ENCODE data around the gene GPR158.
"Not testable (repeated sequence)": the region's sequence is repeated elsewhere in the genome, so short reads cannot be mapped to it uniquely, and the experiment has no call there.

The GPR158 gene

DNA sequence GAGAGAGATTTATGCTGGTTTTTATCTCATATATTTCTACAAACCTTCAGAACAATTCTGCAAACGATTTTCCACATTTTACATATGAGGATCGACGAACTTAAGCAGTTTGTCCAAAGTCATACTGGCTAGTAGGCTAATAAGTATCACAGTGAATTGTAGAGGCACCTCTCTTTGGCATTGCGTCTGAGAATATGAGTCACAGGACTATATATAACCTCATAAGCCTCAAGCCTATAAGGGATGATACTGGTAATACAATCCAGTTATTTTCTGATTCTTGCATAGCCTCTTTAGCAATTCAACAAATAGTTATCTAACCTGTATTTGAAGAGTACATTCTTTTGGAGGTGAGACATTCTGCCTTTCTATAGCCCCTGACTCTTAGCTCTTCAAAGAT lies 129.8 kb downstream of the GPR158 start:
- no peak for FAIRE-seq

DNA sequence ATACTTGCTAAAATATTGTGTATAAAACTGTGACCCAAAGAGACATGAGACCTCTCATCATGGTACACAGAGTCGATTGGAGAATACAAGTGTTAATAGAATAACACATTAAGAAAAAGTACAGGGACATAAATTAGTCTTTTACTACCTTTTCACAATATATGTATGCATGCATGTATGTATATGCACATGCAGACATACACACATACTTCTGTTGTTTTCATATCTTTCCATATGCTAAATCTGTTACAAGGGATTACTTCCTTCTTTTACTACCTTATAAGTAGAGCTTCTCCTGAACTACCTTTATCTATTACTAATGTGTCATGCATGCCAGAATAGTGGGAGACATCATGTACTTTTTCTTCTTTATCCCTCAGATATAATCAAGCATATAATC lies 131.6 kb downstream of the GPR158 start:
- FAIRE-seq = no peak

DNA sequence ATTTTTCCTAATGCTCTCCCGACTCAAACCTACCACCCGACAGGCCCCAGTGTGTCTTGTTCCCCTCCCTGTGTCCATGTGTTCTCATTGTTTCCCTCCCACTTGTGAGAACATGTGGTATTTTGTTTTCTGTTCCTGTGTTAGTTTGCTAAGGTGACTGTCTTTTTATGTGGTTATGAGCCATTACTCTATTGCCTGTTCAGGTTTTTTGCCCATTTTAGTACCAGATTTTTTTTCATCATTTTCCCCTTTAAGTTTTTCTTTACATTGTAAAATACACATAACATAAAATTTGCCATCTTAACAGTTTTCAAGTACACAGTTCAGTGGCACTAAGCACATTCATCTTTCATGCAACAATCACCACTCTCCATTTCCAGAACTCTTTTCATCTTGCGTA lies 133.5 kb downstream of the GPR158 start:
- no peak for FAIRE-seq

DNA sequence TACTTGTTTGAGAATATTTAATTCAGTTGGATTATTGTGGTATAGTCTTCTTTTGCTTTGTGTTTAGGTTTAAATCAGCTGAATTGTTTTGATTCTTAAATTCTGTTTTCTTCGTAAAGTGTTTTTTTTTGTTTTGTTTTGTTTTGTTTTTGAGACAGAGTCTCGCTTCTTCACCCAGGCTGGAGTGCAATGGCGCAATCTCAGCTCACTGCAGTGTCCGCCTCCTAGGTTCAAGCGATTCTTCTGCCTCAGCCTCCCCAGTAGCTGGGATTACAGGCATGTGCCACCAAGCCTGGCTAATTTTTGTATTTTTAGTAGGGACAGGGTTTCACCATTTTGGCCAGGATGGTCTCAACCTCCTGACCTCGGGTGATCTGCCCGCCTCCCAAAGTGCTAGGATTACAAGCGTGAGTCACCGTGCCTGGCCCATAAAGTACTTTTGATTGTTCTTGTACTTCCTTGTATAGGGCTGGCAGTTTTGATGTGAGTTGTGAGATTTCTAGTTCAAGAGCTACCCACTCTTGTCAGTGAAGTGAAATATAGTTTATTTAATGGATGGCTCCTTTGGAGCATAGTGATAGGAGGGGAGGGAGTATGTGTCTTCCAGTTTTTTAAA lies 142.9 kb downstream of the GPR158 start:
- FAIRE-seq = not testable (repeated sequence)

DNA sequence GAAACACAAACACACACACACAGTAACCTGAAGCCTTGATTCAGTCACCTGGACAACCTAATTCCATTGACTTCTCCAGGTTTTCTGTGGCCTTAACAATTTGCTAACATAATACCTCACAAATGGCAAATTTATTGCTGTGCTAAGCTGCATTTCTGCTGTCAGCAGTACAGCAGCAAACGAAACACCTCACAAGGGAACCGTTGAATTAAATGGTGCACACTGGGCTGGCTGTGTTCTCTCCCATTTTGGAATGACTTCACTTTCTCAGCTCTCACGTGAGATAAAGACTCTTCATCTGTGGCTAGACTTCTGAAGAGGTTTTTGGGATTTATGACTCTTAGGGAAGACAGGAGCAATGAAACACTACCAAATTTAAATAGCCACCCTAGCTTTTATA lies 152.5 kb downstream of the GPR158 start:
- FAIRE-seq = no peak

DNA sequence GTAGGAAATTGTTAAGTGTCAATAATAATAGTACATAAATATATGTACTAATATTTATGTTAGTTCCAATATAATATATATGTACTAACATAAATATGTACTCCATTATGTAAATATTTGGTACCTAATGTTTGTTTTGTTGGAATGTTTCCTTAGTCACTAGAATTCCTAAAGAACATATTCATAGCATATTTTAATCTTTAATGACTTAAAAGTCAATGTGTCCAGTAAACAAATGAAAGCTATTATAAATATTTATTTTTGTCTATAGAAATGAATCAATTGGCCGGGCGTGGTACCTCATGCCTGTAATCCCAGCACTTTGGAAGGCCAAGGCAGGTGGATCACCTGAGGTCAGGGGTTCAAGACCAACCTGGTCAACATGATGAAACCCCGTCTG lies 153.6 kb downstream of the GPR158 start:
- no peak for FAIRE-seq

DNA sequence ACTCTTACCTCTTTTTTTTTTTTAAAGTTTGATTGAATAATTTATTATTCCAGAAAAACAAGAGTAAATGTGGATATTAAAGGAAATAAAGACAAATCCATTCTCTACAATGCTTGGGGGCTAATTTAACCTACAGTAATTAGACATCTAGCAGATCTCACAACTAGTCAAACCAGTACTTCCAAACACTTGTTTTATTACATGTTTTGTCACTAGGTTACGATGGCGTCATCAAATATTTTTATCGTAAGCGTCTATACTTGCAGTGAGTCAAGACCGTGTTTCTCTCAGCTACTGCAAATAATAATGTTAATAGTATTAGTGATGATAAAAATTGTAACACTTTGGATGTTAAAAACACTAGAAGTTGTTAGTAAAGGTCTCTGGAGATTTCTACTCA lies 154.8 kb downstream of the GPR158 start:
- FAIRE-seq = not testable (repeated sequence)

DNA sequence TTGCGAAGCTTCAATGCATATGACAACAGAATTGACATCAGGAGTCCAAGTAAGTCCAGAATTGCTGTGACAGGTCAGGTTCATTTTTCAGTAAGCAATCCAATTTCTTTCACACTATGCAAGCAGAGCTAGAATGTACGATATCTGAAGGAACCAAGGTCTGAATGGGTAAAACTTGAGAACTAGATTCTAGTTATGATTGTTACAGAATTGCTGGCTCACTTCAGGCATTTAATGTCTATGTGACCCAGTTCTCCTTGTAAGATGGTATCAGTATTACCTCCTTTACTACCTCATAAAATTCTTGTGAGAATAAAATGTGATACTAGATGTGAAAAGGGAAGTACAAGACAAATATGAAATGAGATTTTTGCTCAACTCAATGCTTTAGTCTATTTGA lies 159.6 kb downstream of the GPR158 start:
- no peak for FAIRE-seq

DNA sequence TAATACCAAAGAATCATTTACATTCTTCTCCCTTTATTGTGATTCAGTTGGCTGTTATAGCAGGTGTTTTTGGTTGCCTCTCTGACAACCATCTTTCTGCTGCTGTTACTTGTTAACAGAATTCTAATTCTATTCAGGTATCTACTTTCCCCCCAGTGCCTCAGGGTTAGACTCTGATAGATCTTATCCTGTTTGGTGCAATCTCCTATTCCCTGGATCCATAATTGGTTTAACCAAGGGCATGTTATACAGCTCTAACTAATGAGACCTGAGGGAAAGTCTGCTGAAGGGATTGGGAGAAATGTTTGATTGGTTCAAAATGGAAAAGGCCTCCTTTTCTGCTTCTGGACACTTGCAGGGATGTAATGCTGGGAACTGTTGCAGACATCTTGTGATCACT lies 161.5 kb downstream of the GPR158 start:
- no peak for FAIRE-seq

DNA sequence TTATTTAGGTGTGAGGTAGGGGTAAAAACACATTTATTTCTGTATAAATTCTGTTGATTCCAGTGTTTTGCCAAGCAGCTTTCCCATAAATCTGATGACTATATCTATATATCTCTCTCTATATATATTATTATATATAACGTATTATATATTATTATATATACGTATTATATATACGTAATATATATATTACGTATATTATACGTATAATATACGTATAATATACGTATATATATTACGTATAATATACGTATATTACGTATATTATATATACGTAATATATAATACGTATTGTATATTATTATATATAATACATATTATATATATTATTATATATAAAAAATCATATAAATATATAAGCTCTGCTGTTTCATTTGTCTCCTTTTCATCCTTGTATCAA lies 163.5 kb downstream of the GPR158 start:
- peak; percentile 96 for FAIRE-seq

DNA sequence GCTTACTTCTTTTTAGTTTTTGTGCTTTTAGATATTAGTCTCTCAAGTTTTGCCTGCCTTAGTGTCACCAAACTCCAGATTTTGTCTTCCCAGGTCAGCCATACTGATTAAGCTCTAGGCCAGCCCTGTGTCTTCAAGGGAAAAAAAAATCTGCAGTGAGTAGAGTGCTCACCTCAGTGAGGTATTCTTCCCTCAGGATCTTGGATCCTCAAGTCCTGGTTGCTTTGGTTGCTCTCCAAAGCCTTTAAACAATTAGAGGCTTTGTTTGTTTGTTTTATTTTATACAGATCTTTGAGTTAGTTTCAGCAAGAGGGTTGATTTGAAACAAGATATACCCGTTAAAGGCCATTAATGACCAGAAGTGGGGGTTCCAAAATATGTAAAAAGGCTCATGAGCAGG lies 165.2 kb downstream of the GPR158 start:
- FAIRE-seq = no peak

DNA sequence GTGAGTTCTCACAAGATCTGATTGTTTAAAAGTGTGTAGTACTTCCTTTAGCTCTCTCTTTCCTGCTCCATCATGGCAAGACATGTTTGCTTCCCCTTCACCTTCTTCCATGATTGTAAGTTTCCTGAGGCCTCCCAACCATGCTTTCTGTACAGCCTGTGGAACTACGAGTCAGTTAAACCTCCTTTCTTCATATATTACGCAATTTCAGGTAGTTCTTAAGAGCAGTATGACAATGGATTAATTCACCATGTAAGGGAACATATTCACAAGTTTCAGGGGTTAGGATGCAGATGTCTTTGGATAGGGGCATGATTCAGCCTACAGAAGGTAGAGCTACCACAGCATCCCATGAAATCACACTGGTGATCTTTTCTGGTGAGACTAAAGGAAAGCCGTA lies 174.7 kb downstream of the GPR158 start:
- FAIRE-seq = no peak

DNA sequence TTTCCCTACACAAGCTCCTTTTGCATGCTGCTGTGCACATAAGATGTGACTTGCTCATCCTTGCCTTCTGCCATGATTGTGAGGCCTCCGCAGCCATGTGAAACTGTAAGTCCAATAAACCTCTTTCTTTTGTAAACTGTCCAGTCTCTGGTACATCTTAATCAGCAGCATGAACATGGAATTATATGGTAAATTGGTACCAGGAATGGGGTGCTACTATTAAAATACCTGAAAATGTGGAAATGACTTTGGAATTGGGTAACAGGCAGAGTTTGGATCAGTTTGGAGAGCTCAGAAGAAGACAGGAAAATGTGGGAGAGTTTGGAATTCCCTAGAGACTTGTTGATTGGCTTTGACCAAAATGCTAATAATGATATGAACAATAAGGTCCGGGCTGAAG lies 181.8 kb downstream of the GPR158 start:
- FAIRE-seq = no peak

DNA sequence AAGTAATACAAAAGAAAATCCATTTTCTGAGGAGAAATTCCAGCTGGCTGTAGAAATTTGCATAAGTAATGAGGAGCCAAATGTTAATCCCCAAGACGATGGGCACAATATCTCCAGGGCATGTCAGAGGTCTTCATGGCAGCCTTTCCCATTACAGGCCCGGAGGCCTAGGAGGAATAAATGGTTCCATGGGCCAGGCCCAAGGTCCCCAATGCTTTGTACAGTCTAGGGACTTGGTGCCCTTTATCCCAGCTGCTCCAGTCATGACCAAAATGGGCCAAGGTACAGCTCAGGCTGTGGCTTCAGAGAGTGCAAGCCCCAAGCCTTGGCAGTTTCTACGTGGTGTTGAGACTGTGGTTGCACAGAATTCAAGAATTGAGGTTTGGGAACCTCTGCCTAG lies 182.5 kb downstream of the GPR158 start:
- no peak for FAIRE-seq

DNA sequence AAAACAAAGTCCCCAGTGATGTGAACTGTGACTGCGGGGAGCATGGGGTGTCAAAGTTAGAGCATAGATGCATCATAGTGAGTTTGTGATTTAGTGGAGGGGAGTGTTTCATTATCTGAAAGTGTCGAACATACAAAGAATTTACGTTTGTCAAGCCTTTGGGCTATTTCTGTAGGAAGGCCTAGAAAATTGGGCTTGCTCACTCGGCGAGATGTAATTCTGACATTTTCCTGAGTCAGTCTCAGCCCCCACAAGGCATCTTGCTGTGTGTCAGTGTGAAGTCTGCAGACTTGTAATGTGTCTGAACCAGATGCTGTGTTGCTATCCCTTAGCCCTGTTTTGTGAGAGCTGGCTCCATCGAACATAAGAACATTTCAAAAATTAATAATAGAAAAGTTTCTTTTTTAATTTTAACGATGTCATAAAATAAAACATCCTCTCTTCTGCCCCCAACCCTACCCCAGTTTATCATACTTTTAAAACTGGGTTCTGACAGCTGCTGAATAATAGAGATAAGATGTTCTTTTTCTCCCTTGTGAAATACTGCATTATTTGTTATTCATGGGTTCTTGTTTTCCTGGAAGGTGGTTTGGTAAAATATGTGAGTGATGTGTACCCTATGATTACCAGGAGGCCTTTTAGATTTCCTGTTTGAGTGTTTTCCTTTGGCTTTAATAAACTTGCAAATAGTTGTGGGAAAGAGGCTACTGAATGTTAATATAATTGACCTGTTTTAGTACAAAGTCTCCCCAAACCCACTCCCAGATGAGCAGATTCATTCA lies 207.4 kb downstream of the GPR158 start:
- FAIRE-seq = no peak

DNA sequence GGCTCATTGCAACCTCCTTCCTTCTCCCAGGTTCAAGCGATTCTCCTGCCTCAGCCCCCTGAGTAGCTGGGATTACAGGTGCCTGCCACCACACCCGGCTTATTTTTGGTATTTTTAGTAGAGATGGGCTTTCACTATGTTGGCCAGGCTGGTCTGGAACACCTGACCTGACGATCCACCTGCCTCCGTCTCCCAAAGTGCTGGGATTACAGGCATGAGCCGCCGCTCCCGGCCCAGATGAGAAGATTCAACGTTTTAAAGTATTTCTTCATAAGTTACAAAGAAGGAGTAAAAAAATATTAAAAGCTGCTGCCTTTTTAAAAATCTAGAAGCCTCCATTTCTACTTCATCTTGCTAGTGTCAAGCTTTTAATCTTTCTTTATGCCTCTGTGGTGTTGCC lies 208.1 kb downstream of the GPR158 start:
- FAIRE-seq = not testable (repeated sequence)

DNA sequence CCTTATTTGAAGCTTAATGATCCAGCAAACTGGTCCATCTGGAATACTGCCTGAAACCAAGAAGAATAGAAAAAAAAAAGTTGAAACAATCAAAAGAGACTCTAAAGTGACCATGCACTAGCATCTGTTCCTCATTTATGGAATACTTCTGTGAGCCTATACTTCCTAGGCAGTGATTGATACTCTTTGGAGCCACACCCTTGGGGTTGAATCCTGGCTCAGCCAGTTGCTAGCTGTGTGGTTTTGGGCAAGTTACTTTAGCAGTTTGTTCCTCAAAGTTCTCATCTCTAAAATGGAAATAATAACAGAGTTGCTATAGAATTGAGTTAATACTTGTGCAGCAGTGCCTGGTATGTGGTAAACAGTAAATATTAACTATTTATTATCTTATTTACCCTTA lies 208.9 kb downstream of the GPR158 start:
- FAIRE-seq = no peak

DNA sequence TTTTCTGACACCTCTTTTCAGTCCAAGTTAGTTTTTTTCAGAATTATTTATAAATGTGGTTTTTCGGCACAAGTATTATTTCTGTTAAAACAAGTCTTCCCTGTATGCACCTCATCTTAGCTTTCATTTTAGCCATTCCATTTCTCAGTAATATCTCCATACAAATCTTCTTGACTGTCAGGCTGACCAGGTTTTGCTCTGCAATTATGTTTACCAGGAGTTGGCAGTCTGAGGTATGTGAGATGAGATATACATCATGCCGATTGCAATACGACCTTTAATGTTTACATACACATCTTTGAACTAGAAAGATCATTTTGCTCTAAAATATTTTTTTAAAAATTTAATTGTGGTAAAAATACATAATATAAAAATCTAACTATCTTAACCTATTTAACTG lies 209.8 kb downstream of the GPR158 start:
- no peak for FAIRE-seq

DNA sequence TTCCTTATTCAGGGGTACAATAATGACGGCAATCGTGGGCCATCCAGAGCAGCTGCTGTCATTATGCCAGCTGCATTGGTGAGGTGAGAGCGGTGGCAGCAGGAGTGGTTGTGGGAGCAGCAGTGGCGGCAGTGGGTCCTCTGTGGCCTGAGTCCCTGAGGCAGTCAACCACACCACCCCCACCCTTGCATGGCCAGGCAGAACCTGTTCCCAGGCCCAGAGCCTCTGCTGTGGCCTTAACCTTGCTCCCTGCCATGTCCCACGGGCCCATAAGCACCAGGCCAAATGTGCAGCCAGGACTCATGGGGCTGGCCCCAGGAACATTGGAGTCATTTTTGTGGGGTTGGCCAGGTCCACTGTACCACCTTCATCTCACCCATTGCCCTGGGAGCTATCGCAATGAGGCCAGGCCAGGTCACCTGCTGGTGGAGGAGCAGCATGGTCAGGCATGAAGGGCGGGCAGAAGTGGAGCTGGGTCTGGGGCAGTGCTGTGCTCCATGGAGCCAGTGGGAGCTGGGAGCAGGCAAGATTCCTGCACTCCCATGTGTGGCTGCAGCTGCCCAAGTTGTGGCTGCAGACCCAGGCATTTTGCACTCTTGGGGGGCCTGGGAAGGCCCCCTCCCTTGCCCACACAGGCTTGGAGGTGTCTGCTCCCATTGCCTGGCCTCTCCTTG lies 213.5 kb downstream of the GPR158 start:
- FAIRE-seq = no peak

DNA sequence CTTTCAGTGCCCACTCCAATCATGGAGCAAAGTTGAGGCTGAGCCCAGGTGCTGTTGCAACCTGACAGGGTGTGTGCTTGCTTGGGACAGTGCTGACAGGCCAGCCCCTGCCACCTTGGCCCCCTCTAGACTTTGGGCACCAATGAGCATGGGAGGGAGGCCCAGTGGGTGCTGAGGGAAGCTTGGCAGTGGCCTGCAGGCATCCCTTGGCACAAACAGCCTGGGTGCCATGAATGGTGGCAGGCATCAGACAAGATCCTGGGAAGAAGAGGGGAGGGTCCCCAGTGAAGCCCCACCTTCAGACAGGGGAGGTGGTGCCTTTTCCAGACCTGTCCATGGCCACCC lies 214.0 kb downstream of the GPR158 start:
- no peak for FAIRE-seq

DNA sequence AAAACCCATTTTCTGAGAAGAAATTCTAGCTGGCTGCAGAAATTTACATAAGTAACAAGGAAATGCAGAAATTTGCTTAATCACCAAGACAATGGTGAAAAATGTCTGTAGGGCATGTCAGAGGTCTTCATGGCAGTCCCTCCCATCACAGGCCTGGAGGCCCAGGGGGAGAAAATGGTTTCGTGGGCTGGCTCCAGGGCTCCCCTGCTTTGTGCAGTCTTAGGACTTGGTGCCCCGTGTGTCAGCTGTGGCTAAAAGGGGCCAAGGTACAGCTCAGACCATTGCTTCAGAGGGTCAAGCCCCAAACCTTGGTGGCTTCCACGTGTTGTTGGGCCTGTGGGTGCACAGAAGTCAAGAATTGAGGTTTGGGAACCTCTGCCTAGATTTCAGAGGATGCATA lies 215.9 kb downstream of the GPR158 start:
- no peak for FAIRE-seq

DNA sequence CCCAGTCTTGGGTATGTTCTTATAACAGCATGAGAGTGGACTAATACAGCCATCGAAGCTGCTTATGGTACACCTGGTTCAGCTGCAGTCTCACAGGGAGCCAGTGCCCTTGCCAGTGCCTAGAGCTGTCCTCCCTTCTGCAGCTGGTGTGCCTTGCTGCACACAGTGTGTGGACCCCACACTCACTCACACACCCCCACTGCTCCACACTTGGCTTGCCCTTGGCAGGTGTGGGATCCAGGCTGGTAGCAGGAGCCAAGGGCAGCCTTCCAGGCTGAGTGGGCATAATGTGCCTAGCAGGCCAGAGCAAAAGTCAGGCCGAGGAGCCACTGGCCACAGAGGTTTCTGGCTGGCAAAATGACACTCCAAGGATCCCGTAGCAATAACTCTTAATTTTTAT lies 217.3 kb downstream of the GPR158 start:
- FAIRE-seq = no peak

DNA sequence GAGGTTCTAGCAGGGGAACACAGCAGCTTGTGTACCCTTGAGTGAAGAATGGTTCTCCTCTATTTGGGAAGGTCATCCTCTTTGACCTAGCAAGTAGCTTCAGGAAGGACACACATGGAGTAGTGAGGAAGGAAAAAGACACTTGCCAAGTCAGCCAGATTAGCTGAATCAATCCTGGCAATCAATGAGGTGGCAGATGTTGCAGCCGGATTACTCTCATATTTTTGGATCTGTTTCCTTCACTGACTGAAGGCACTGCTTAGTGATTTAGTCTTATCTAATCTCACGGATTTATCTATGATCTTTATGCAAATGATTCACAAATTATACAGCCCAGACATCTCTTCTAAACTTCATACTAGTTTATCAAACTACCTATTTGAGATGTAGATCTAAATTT lies 218.8 kb downstream of the GPR158 start:
- FAIRE-seq = no peak

DNA sequence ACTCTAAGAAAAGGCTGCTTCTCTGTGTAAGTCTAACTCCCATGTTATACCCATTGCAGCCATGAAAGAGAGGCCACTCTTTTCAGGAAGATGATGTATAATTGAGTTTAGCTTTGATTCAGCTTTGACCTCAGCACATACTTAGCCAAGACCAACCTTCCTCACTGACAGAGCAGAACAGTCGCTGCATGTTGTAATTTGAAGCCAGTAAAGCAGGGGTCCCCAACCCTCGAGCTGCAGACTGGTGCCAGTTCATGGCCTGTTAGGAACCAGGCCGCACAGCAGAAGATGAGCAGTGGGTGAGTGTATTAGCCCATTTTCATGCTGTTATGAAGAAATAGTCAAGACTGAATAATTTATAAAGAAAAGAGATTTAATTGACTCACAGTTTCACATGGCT lies 223.9 kb downstream of the GPR158 start:
- no peak for FAIRE-seq

DNA sequence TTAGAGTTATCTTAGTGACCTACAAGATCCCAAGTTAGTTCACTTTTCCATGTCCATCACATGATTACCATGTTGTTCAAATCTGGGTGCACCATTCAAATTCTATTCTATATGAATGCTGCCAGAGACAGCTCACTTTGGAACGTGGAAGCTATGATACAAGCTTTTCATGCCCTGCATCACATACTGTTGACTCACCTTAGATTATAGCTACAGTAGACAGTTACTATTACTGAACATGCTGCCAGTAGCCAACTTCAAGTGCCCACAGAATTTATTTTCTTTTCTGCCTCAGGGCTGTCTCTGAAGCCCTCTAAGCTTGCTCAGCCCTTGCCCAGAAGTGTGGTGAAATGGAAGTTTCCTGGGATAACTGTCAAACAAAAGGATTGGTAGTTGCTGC lies 231.1 kb downstream of the GPR158 start:
- no peak for FAIRE-seq

Measured in G401.6 (cell line).